Gastroesophageal sphincter (tissue), 3 donors: ENCODE data around the gene RWDD4.

Experiments used
- EP300 ChIP-seq: sonication (generic); formaldehyde crosslinking; IDR thresholded peaks from one replicate; pipeline ENCODE4 v1.6.1; 2017; ENCODE audit warnings: antibody characterized with exemption, mild to moderate bottlenecking
- POLR2A ChIP-seq, 2 donors: fragments of 450-650 bp; IDR thresholded peaks; one replicate each; pipeline ENCODE4 v1.6.1; 2017; ENCODE audit warnings: antibody characterized with exemption in 2 of 2, mild to moderate bottlenecking in 2 of 2, moderate library complexity in 1 of 2
- POLR2AphosphoS5 ChIP-seq: sonication (generic); formaldehyde crosslinking; IDR thresholded peaks from one replicate; pipeline ENCODE4 v1.6.1; 2017; ENCODE audit warnings: antibody characterized with exemption
- TF ChIP-seq, protein P1 (sequence below), 4 experiments: fragments of 200-600 bp in 2 of 4; fragments of 450-650 bp in 2 of 4; sonication (generic) in 1 of 4; IDR thresholded peaks; one replicate each; pipeline ENCODE4 v1.5.1; 2017 to 2019; ENCODE audit warnings: antibody characterized with exemption in 4 of 4, mild to moderate bottlenecking in 2 of 4, moderate library complexity in 2 of 4

DNA sequence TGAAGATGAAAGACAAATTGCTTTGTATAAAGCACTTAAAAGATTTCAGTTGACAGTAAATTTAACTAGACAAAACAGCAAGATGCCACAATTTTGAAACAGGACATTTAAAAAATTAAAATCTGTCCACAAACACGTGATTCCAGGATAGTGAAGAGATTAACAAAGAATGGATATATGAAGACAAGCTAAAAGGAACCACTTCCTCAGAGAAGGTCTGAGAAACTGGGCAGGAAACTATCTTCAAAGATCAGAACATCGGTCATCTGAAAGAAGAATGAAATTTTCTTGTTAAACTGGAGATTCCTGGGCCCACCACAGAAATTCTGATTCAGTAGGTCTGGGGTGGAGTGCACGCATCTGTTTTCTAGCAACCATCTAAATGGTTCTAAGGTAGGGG lies 1.4 kb downstream of the RWDD4 start:
- TF ChIP-seq, protein P1, sequence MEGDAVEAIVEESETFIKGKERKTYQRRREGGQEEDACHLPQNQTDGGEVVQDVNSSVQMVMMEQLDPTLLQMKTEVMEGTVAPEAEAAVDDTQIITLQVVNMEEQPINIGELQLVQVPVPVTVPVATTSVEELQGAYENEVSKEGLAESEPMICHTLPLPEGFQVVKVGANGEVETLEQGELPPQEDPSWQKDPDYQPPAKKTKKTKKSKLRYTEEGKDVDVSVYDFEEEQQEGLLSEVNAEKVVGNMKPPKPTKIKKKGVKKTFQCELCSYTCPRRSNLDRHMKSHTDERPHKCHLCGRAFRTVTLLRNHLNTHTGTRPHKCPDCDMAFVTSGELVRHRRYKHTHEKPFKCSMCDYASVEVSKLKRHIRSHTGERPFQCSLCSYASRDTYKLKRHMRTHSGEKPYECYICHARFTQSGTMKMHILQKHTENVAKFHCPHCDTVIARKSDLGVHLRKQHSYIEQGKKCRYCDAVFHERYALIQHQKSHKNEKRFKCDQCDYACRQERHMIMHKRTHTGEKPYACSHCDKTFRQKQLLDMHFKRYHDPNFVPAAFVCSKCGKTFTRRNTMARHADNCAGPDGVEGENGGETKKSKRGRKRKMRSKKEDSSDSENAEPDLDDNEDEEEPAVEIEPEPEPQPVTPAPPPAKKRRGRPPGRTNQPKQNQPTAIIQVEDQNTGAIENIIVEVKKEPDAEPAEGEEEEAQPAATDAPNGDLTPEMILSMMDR (IDR thresholded peaks at IDR 0.05), result no peak
- TF ChIP-seq POLR2AphosphoS5, result no peak
- no peak for TF ChIP-seq POLR2A (IDR thresholded peaks at IDR 0.05)
- TF ChIP-seq EP300, result no peak
